GM21390 (cell line): ENCODE results near the gene TBX5.

Experiments
- ATAC-seq: cut with Tn5 transposase; IDR thresholded peaks from one replicate; pipeline ENCODE4 v1.9.1; 2021; ENCODE audit not compliant: unreplicated experiment

Gene TBX5

GRCh38 chr12:114406316-114406983 lies 506 bp upstream of the TBX5 start:
- ATAC-seq, result no peak

- no peak for ATAC-seq
Measured at GRCh38 chr12:114404926-114405518, 922 bp downstream of the TBX5 start.

- no peak for ATAC-seq
Measured at GRCh38 chr12:114404083-114404925, 1.6 kb downstream of the TBX5 start.

- ATAC-seq, result no peak
Measured at GRCh38 chr12:114403690-114404066, 2.3 kb downstream of the TBX5 start.

- no peak for ATAC-seq
Measured at GRCh38 chr12:114403011-114403689, 2.8 kb downstream of the TBX5 start.

- no peak for ATAC-seq
Measured at GRCh38 chr12:114402084-114402717, 3.7 kb downstream of the TBX5 start.

GRCh38 chr12:114401328-114402083 lies 4.4 kb downstream of the TBX5 start:
- no peak for ATAC-seq

GRCh38 chr12:114400925-114401324 lies 5.0 kb downstream of the TBX5 start:
- ATAC-seq, result no peak

GRCh38 chr12:114400361-114400811 lies 5.6 kb downstream of the TBX5 start:
- no peak for ATAC-seq

- no peak for ATAC-seq
Measured at GRCh38 chr12:114399664-114400211, 6.2 kb downstream of the TBX5 start.

GRCh38 chr12:114397978-114398881 lies 7.7 kb downstream of the TBX5 start:
- ATAC-seq, result no peak

- no peak for ATAC-seq
Measured at GRCh38 chr12:114396869-114397719, 8.8 kb downstream of the TBX5 start.

GRCh38 chr12:114396153-114396868 lies 9.6 kb downstream of the TBX5 start:
- no peak for ATAC-seq

- no peak for ATAC-seq
Measured at GRCh38 chr12:114395755-114396152, 10.2 kb downstream of the TBX5 start.

- ATAC-seq, result no peak
Measured at GRCh38 chr12:114395233-114395632, 10.7 kb downstream of the TBX5 start.

GRCh38 chr12:114393569-114393968 lies 12.4 kb downstream of the TBX5 start:
- ATAC-seq, result no peak

GRCh38 chr12:114392909-114393308 lies 13.0 kb downstream of the TBX5 start:
- ATAC-seq, result no peak
